ENCODE data around the gene PTPRZ1. TPM values are rescaled to one million over a fixed set of nuclear protein-coding genes. Genes with fewer than 3 reads are reported as not detected.

PTPRZ1 gene
- total RNA-seq, 2 donors from 2014 or later, result 0.35 to 1.2 TPM

- H3K4me1 ChIP-seq, result no peaks in the 10 kb centered on the region
- no peaks in the 10 kb centered on the region for H3K27me3 ChIP-seq
- TF ChIP-seq CTCF (IDR thresholded peaks at IDR 0.05), result no peak
- no peaks in the 10 kb centered on the region for H3K9me3 ChIP-seq
- no peak overlapping the region for H3K9ac ChIP-seq (ENCODE audit: low read depth in 2 of 2, low read length in 2 of 2)
- intact Hi-C loops (cut with DNase I), result no loop called here
- no peaks in the 10 kb centered on the region for H3K36me3 ChIP-seq
- H3K27ac ChIP-seq, result no peak overlapping the region
- DNase-seq, result no peak
- no peak overlapping the region for H3K4me3 ChIP-seq
Measured at GRCh38 chr7:121966276-121966934, 93.4 kb downstream of the PTPRZ1 start.

- H3K9me3 ChIP-seq, result no peaks in the 10 kb centered on the region
- H3K9ac ChIP-seq (ENCODE audit: low read depth in 2 of 2, low read length in 2 of 2), result no peak overlapping the region
- H3K4me3 ChIP-seq, result no peak overlapping the region
- no peaks in the 10 kb centered on the region for H3K36me3 ChIP-seq
- no peak for DNase-seq
- H3K4me1 ChIP-seq, result no peaks in the 10 kb centered on the region
- TF ChIP-seq CTCF (IDR thresholded peaks at IDR 0.05), result no peak
- no peak overlapping the region for H3K27ac ChIP-seq
- H3K27me3 ChIP-seq, result no peaks in the 10 kb centered on the region
- intact Hi-C loops (cut with DNase I), result no loop called here
Measured at GRCh38 chr7:121966935-121967332, 94.0 kb downstream of the PTPRZ1 start.

GRCh38 chr7:121985476-121986030 is 112.6 kb downstream of the PTPRZ1 start:
- H3K4me3 ChIP-seq, result no peak overlapping the region

GRCh38 chr7:121992068-121992467 is 119.1 kb downstream of the PTPRZ1 start:
- H3K4me3 ChIP-seq, result no peak overlapping the region
- H3K9ac ChIP-seq (ENCODE audit: low read depth in 2 of 2, low read length in 2 of 2), result no peak overlapping the region
- TF ChIP-seq CTCF (IDR thresholded peaks at IDR 0.05), result no peak
- no peak overlapping the region for H3K27ac ChIP-seq
- no peaks in the 10 kb centered on the region for H3K4me1 ChIP-seq
- no peaks in the 10 kb centered on the region for H3K9me3 ChIP-seq
- intact Hi-C loops (cut with DNase I), result loop anchor here (5.0 to 10.0 kb wide), 3 partner anchors 385 to 625 kb away; no protein-coding TSS in a partner anchor
- no peak for DNase-seq
- no peaks in the 10 kb centered on the region for H3K27me3 ChIP-seq
- no peaks in the 10 kb centered on the region for H3K36me3 ChIP-seq

More at GRCh38 chr7:121985476-121986030, 112.6 kb downstream of the PTPRZ1 start:
- Histone ChIP-seq H3K27ac (no peak overlapping the region), H3K36me3 (no peaks in the 10 kb centered on the region), H3K9ac (ENCODE audit: low read depth in 2 of 2, low read length in 2 of 2) (no peak overlapping the region), H3K4me1 (no peaks in the 10 kb centered on the region), H3K27me3 (no peaks in the 10 kb centered on the region), H3K9me3 (no peaks in the 10 kb centered on the region)
- DNase-seq, result no peak
- intact Hi-C loops (cut with DNase I), result no loop called here
- TF ChIP-seq CTCF (IDR thresholded peaks at IDR 0.05), result no peak

GRCh38 chr7:121994625-121995410 is 121.9 kb downstream of the PTPRZ1 start:
- Histone ChIP-seq H3K9ac (ENCODE audit: low read depth in 2 of 2, low read length in 2 of 2) (no peak overlapping the region), H3K27me3 (no peaks in the 10 kb centered on the region), H3K36me3 (no peaks in the 10 kb centered on the region), H3K4me3 (no peak overlapping the region), H3K9me3 (no peaks in the 10 kb centered on the region), H3K4me1 (no peaks in the 10 kb centered on the region), H3K27ac (no peak overlapping the region)
- DNase-seq, result peak; percentile 68
- TF ChIP-seq CTCF (IDR thresholded peaks at IDR 0.05), result peak; percentile 66
- intact Hi-C loops (cut with DNase I), result loop anchor here (5.0 to 10.0 kb wide), 3 partner anchors 388 to 628 kb away; no protein-coding TSS in a partner anchor
